ENCODE measurements around the gene GIGYF2.

DNA sequence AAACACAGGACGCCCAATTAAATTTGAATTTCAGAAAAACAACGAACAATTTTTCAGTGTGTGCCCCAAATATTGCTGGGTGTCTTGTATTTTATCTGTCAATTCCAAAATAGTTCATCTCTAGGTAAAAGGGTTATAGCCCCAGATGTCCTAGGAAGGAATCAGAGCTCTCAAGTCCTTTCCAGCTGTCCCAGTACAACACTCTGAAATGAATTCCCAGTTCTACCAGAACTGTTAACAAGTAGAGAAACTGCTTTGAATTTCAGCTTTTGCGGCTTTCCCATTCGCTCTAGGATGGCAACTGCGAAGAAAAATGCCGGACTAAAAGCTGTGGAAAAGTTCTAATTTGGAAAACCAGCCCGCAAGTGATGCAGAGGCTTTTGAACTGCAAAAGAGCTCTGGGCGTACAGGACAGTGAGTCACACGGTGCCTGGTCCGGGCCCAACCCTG lies 497 bp upstream of the GIGYF2 start:
- TF ChIP-seq, protein P1, sequence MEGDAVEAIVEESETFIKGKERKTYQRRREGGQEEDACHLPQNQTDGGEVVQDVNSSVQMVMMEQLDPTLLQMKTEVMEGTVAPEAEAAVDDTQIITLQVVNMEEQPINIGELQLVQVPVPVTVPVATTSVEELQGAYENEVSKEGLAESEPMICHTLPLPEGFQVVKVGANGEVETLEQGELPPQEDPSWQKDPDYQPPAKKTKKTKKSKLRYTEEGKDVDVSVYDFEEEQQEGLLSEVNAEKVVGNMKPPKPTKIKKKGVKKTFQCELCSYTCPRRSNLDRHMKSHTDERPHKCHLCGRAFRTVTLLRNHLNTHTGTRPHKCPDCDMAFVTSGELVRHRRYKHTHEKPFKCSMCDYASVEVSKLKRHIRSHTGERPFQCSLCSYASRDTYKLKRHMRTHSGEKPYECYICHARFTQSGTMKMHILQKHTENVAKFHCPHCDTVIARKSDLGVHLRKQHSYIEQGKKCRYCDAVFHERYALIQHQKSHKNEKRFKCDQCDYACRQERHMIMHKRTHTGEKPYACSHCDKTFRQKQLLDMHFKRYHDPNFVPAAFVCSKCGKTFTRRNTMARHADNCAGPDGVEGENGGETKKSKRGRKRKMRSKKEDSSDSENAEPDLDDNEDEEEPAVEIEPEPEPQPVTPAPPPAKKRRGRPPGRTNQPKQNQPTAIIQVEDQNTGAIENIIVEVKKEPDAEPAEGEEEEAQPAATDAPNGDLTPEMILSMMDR (optimal IDR thresholded peaks at IDR 0.05 in 1 of 3, IDR thresholded peaks at IDR 0.05 in 1 of 3, conservative IDR thresholded peaks at IDR 0.05 in 1 of 3; ENCODE audit: extremely low read depth in 1 of 3, insufficient read depth in 2 of 3, low read length in 3 of 3), result no peak
- TF ChIP-seq EZH2 (IDR thresholded peaks at IDR 0.05; ENCODE audit: low read length), result no peak
